ENCODE measurements around the gene HIVEP3. TPM values are rescaled to one million over a fixed set of nuclear protein-coding genes. Genes with fewer than 3 reads are reported as not detected.

The HIVEP3 gene
- total RNA-seq, 1 donor, result 1.2 TPM

DNA sequence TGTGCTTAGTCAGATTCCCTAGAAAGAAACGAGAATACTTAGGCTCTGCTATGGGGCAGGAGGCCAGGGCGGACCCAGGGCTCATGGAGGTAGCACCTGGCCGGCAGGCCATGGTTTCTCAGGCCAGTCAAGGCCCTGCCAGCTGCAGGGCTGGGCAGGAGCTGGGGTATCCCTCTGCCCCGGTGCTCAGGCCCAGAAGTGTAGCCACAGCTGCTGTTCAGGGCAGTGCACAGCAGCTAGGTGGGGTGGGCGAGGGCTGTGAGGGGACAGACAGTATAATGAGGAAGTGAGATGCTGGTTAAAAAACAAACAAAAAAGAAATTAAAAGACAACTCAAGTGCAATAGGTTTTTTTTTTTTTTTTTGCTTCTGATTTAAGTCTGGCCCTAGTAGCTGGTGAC, 400.3 kb downstream of the HIVEP3 start:
- no peak overlapping the region for H3K4me3 ChIP-seq (ENCODE audit: low read depth, low read length)
- DNase-seq (ENCODE audit: low read depth), result no peak
- TF ChIP-seq, protein P1, sequence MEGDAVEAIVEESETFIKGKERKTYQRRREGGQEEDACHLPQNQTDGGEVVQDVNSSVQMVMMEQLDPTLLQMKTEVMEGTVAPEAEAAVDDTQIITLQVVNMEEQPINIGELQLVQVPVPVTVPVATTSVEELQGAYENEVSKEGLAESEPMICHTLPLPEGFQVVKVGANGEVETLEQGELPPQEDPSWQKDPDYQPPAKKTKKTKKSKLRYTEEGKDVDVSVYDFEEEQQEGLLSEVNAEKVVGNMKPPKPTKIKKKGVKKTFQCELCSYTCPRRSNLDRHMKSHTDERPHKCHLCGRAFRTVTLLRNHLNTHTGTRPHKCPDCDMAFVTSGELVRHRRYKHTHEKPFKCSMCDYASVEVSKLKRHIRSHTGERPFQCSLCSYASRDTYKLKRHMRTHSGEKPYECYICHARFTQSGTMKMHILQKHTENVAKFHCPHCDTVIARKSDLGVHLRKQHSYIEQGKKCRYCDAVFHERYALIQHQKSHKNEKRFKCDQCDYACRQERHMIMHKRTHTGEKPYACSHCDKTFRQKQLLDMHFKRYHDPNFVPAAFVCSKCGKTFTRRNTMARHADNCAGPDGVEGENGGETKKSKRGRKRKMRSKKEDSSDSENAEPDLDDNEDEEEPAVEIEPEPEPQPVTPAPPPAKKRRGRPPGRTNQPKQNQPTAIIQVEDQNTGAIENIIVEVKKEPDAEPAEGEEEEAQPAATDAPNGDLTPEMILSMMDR (IDR thresholded peaks at IDR 0.05; ENCODE audit: insufficient read depth, low read length), result no peak

DNA sequence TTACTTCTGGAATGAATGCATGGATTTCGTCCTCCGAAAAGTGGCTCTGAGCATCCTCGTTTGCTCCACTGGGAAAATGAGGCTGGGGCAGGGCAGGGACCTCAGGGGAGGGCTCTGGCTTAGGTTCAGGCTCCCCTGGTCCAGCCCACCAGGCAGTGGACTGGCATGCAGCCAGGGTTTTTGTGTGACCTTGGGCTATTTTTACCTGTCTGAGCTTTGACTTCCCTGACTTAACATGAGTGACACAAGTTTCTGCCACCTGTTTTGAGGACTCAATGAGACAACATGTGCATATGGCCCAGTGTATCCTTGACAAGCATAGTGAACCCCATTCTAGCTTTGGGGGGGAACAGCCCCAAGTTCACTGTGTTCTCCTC, 401.7 kb downstream of the HIVEP3 start:
- TF ChIP-seq, protein P1 (IDR thresholded peaks at IDR 0.05; ENCODE audit: insufficient read depth, low read length), result no peak
- no peak for DNase-seq (ENCODE audit: low read depth)
- no peak overlapping the region for H3K4me3 ChIP-seq (ENCODE audit: low read depth, low read length)

DNA sequence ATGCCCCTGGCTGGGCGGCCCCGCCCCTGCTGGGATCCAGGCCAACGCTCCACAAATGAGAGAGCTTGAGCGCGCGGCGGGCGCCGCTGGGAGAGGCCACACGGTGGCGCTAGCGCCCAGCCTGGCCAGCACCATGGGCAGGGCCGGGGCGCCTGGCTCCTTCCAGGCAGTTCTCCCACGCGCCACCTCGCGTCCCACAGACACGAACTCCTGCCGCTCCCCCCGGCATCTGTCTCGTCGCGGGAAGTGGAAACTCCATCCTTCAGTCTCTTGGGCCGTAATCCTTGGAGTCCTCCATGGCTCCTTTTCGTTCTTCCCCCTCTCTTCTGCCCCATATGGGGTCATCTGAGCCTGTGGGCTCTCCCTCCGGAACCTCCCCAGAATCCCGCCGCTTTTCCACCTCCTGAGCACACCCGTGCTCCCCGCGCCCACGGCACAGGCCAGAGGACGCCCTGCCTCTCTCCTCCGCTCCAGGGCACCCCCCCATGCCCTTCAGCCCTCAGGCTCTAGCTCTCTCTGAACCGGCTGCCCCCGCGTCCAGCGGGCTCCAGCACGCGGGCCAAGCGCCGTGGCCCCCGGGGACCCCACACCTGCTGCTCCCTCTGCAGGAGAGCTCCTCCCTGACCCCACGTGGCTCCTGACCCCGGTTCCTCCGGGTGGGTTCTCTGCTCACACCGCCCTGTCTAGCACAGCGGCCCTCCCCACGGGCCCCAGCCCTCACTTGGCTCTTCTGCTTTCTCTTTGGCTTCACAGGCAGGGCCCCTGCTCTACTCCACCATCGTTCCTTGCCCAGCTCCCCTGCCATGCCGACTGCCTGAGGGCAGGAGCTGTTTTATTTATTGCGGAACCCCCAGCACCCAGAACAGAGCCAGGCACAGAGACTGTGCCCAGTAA, 402.3 kb downstream of the HIVEP3 start:
- peak; percentile 86 for DNase-seq (ENCODE audit: low read depth)

DNA sequence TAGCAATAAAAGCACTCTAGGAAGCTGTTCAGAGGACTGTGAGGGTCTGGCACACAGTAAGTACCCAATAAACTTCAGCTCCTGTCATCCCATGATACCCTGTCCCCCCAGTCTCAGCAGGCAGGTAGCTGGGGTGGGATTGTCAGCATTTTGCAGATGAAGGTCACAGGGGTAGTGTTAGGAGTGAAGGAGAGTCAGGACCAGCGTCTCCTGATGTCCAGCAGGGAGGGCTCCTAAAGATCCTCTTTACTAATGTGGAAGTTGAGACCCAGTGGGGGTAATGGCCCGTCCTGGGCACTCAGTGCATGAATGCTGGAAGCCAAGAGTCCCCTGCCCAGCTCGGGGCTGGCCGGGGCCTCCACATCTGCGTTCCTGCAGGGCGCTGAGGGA, 402.9 kb downstream of the HIVEP3 start:
- no peak overlapping the region for H3K4me3 ChIP-seq (ENCODE audit: low read depth, low read length)
- DNase-seq (ENCODE audit: low read depth), result no peak
- TF ChIP-seq, protein P1 (IDR thresholded peaks at IDR 0.05; ENCODE audit: insufficient read depth, low read length), result no peak

More for the DNA sequence above, 402.3 kb downstream of the HIVEP3 start:
- peak overlapping the region; percentile 57 for H3K4me3 ChIP-seq (ENCODE audit: low read depth, low read length)
- TF ChIP-seq, protein P1 (IDR thresholded peaks at IDR 0.05; ENCODE audit: insufficient read depth, low read length), result peak; percentile 83

DNA sequence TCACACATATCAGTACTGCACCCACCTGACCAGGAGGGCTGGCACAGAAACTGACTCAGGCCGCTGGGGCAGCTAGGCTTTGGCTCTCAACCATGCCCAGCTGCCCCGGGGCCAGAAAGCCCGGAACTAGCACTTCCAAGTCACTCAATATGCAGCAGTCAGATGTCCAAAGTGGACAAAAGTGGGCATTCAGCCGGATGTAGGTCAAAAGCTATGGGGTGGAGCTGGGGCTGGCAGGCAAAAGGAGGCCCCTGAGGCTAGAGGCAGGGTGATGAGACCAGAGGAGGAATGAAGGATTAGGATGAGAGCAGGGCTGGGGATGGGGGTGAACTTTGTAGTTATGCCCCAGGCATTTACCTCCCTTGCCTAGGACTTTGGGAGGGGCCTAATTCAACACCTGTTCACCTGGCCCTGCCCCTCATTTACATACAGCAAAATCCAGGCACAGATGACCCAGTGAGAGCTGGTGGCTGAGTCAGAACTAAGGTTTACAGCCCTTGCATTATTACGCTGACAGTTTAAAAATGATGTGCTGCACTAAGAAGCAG, 403.5 kb downstream of the HIVEP3 start:
- no peak for DNase-seq (ENCODE audit: low read depth)
- H3K4me3 ChIP-seq (ENCODE audit: low read depth, low read length), result no peak overlapping the region
- TF ChIP-seq, protein P1 (IDR thresholded peaks at IDR 0.05; ENCODE audit: insufficient read depth, low read length), result no peak

DNA sequence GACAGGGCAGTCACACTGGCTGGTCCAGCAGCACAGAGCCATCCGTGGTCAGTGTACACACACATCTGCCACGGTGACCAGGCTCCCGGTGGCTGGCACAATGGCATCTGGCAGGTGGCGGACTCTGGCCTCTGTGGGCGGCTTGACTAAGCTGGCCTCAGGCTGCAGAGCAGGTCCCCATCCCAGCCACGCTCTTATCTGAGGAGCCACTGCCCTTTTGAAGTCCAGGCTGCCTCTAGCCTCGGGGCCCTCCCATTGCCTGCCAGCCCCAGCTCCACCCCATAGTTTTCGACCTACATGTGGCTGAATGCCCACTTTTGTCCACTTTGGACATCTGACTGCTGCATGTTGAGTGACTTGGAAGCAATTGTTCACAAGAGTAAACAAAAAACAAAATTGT, 404.3 kb downstream of the HIVEP3 start:
- DNase-seq (ENCODE audit: low read depth), result no peak
- TF ChIP-seq, protein P1 (IDR thresholded peaks at IDR 0.05; ENCODE audit: insufficient read depth, low read length), result no peak
- no peak overlapping the region for H3K4me3 ChIP-seq (ENCODE audit: low read depth, low read length)

Measured in fibroblast of the aortic adventitia (primary cell).